ENCODE results near the gene SPAG5. TPM values are rescaled to one million over a fixed set of nuclear protein-coding genes. Genes with fewer than 3 reads are reported as not detected.

SPAG5 gene
- total RNA-seq, 4 donors from 2014 or later: 40.3 to 67.7 (median 49.6) TPM

GRCh38 chr17:28623696-28624095 lies 24.9 kb upstream of the SPAG5 start:
- Histone ChIP-seq H3K36me3 (peaks cover 0 to 94% (median 0%) of the 10 kb centered on the region in 3 donors), H3K27me3 (no peaks in the 10 kb centered on the region), H3K27ac (no peak overlapping the region), H3K4me1 (no peaks in the 10 kb centered on the region), H3K4me3 (no peak overlapping the region), H3K9me3 (no peaks in the 10 kb centered on the region)
- no peak for DNase-seq
- TF ChIP-seq POLR2A (IDR thresholded peaks at IDR 0.05): no peak
- TF ChIP-seq CTCF (IDR thresholded peaks at IDR 0.05): no peak

- Histone ChIP-seq H3K4me1 (no peaks in the 10 kb centered on the region), H3K9me3 (no peaks in the 10 kb centered on the region), H3K4me3 (no peak overlapping the region), H3K27me3 (no peaks in the 10 kb centered on the region), H3K27ac (no peak overlapping the region), H3K36me3 (peaks cover 0 to 94% (median 0%) of the 10 kb centered on the region in 3 donors)
- DNase-seq: no peak
- TF ChIP-seq CTCF (IDR thresholded peaks at IDR 0.05): no peak
- no peak for TF ChIP-seq POLR2A (IDR thresholded peaks at IDR 0.05)
Measured at GRCh38 chr17:28622186-28622585, 23.4 kb upstream of the SPAG5 start.

GRCh38 chr17:28620010-28620409 lies 21.2 kb upstream of the SPAG5 start:
- TF ChIP-seq POLR2A (IDR thresholded peaks at IDR 0.05): no peak
- no peak for TF ChIP-seq CTCF (IDR thresholded peaks at IDR 0.05)
- Histone ChIP-seq H3K27ac (no peak overlapping the region), H3K4me3 (no peak overlapping the region), H3K9me3 (no peaks in the 10 kb centered on the region), H3K36me3 (peaks cover 0 to 99% (median 0%) of the 10 kb centered on the region in 3 donors), H3K4me1 (no peaks in the 10 kb centered on the region), H3K27me3 (no peaks in the 10 kb centered on the region)
- DNase-seq: no peak

DNA sequence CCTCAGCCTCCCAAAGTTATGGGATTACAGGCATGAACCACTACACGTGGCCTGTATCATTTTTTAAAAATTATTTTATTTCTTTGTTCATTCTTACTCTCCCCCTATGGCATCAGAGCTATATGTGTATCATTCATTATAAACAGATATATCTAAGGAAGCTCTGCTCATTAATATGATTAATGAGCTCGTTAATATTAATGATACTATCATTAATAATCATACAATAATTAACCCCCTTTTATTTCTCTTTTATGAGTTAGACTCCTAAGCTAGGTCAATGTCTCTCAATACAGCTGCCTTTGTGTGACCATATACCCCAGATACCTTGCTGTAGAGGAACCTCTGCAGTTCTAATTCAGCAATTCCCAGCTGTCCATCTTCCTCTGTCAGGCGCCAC lies 19.6 kb upstream of the SPAG5 start:
- Histone ChIP-seq H3K4me3 (no peak overlapping the region), H3K9me3 (no peaks in the 10 kb centered on the region), H3K27me3 (no peaks in the 10 kb centered on the region), H3K27ac (no peak overlapping the region), H3K36me3 (peaks cover 0 to 97% (median 0%) of the 10 kb centered on the region in 3 donors), H3K4me1 (no peaks in the 10 kb centered on the region)
- no peak for TF ChIP-seq CTCF (IDR thresholded peaks at IDR 0.05)
- no peak for TF ChIP-seq POLR2A (IDR thresholded peaks at IDR 0.05)
- DNase-seq: no peak

DNA sequence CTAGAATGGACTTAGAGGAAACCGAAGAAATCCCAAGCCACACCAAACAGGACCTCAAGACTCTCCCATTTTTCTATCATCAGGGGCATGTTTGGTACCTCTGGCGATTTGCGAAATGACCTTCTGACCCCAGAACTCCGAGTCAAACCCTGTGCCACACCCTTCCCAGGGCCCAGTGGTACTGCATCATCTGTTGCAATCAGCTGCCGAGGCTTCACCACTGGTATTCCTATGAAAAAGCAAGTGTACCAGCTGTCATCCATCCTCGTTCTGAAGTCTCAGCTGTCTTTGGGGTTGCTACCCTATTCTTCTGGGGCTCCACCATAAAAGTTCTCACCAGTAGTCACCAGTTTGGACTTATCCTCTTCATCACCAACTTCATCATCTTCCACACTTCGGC lies 17.5 kb upstream of the SPAG5 start:
- Histone ChIP-seq H3K27me3 (no peaks in the 10 kb centered on the region), H3K9me3 (no peaks in the 10 kb centered on the region), H3K27ac (no peak overlapping the region), H3K4me3 (no peak overlapping the region), H3K36me3 (peaks cover 0 to 75% (median 0%) of the 10 kb centered on the region in 3 donors), H3K4me1 (no peaks in the 10 kb centered on the region)
- TF ChIP-seq CTCF (IDR thresholded peaks at IDR 0.05) (no peak), POLR2A (IDR thresholded peaks at IDR 0.05) (no peak)
- no peak for DNase-seq
